ENCODE data around the gene RNF212. TPM values are rescaled to one million over a fixed set of nuclear protein-coding genes. Genes with fewer than 3 reads are reported as not detected.

The RNF212 gene
- total and polyA plus RNA-seq, 9 of the 15 experiments (the other 6 are each of a cell fraction or from before 2014, with no cell fraction given) = 0.04 TPM; not detected in 8

DNA sequence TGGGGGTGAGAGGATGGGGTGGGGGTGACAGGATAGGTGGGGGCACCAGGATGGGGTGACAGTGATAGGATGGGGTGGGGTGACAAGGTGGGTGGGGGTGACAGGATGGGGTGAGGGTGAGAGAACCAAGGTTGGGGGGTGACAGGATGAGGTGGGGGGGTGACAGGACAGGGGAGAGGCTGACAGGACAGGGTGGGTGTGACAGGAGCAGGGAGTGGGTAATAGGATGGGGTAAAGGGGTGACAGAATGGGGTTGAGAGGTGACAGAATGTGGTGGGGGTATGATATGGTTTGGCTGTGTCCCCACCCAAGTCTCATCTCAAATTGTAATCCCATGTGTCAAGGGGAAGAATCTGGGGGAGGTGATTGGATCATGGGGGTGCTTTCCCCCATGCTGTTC, 26.0 kb downstream of the RNF212 start (continued):
- TF ChIP-seq GABPA (tag; conservative IDR thresholded peaks at IDR 0.05; ENCODE audit: low read depth) (no peak), STAT5A (IDR thresholded peaks at IDR 0.05; ENCODE audit: borderline replicate concordance, low read length) (no peak), ZNF12 (CRISPR knock-in tag; IDR thresholded peaks at IDR 0.05) (no peak), CBX3 (IDR thresholded peaks at IDR 0.05; ENCODE audit: borderline replicate concordance in 1 of 2, low read length in 2 of 2) (no peak), ZNF143 (CRISPR knock-in tag; IDR thresholded peaks at IDR 0.05) (no peak), ETV1 (tag; conservative IDR thresholded peaks at IDR 0.05; ENCODE audit: low read depth) (no peak)
- TF ChIP-seq, protein P1, sequence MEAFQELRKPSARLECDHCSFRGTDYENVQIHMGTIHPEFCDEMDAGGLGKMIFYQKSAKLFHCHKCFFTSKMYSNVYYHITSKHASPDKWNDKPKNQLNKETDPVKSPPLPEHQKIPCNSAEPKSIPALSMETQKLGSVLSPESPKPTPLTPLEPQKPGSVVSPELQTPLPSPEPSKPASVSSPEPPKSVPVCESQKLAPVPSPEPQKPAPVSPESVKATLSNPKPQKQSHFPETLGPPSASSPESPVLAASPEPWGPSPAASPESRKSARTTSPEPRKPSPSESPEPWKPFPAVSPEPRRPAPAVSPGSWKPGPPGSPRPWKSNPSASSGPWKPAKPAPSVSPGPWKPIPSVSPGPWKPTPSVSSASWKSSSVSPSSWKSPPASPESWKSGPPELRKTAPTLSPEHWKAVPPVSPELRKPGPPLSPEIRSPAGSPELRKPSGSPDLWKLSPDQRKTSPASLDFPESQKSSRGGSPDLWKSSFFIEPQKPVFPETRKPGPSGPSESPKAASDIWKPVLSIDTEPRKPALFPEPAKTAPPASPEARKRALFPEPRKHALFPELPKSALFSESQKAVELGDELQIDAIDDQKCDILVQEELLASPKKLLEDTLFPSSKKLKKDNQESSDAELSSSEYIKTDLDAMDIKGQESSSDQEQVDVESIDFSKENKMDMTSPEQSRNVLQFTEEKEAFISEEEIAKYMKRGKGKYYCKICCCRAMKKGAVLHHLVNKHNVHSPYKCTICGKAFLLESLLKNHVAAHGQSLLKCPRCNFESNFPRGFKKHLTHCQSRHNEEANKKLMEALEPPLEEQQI (IDR thresholded peaks at IDR 0.05) = no peak

DNA sequence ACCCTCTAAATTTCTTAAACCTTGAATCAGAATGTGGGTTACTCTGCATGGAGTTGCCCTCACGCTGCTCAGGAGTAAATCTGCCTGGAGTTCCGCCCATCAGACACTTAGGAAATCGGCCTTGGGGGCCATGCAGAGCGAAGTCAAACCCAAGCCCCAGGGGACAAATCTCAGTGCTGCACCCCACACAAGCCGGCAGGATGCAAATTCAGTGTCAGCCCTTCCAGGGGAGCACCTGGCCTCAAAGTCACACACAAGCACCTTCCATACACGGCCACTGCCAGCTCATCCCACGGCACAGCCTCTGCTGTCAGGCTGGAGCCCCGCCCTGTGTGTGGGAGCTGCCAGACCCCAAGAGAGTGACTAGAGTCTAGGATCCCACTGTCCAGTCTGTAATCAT, 27.4 kb downstream of the RNF212 start:
- no peak overlapping the region for H2AFZ ChIP-seq (ENCODE audit: low read depth, low read length)
- DNase-seq (ENCODE audit: extremely low read depth in 1 of 4, low spot score in 3 of 4) = no peak
- peaks cover 26 to 62% of the 10 kb centered on the region in 2 experiments; a peak in 4 of 5 replicates for H3K27me3 ChIP-seq (ENCODE audit: control insufficient read depth in 2 of 2, insufficient read depth in 2 of 2, low read length in 2 of 2)
- POLR2A ChIA-PET = no interaction called here
- ATAC-seq = no peak
- no peak overlapping the region for H3K4me2 ChIP-seq (ENCODE audit: insufficient read depth, low read length)
- no peak for FAIRE-seq
- CTCF ChIA-PET (ENCODE audit: low intra/inter-chr PET ratio) = no interaction called here
- 0 out of 2 replicates have a peak, but pooled peaks cover 1% of the 10 kb centered on the region for H3K9me3 ChIP-seq (replicated peaks; ENCODE audit: control insufficient read depth, insufficient read depth, low read depth, low read length)
- WGBS (ENCODE audit: insufficient coverage, low coverage, missing lambda C conversion rate) = 1% methylated on average over 8 of the region's 8 CpGs
- H3K9ac ChIP-seq (ENCODE audit: insufficient read depth in 1 of 2, low read depth in 2 of 2, low read length in 2 of 2) = no peak overlapping the region
- H3K4me1 ChIP-seq (replicated peaks in 1 of 2; ENCODE audit: control insufficient read depth in 2 of 2, insufficient read depth in 2 of 2, low read length in 2 of 2) = 0 out of 5 replicates have a peak, but pooled peaks cover 0 to 3% of the 10 kb centered on the region in 2 experiments
- intact Hi-C loops (cut with micrococcal nuclease) = no loop called here
- no peaks in the 10 kb centered on the region for H3K36me3 ChIP-seq (ENCODE audit: control insufficient read depth, insufficient read depth, low read length)
- H4K20me1 ChIP-seq (replicated peaks; ENCODE audit: control insufficient read depth, insufficient read depth, low read length) = no peaks in the 10 kb centered on the region
- H3K79me2 ChIP-seq (ENCODE audit: control insufficient read depth, insufficient read depth, low read length) = no peaks in the 10 kb centered on the region
- in situ Hi-C loops (cut with MboI) = no loop called here
- BruUV-seq (replicated peaks) = no TSS peak
- no peak overlapping the region for H3K27ac ChIP-seq (ENCODE audit: extremely low read depth, low read depth, low read length)
- H3K4me3 ChIP-seq = no peak overlapping the region
- no peaks in the 10 kb centered on the region for H3K9me1 ChIP-seq (ENCODE audit: control insufficient read depth, insufficient read depth, low read length)
- no peak for TF ChIP-seq MAZ (CRISPR knock-in tag; conservative IDR thresholded peaks at IDR 0.05 in 1 of 2, IDR thresholded peaks at IDR 0.05 in 1 of 2)
- TF ChIP-seq SMARCB1 (IDR thresholded peaks at IDR 0.05; ENCODE audit: insufficient read length, low read depth) = no peak
- no peak for TF ChIP-seq RBM25 (IDR thresholded peaks at IDR 0.05; ENCODE audit: low read depth, low read length, severe bottlenecking)
- TF ChIP-seq, protein P2, sequence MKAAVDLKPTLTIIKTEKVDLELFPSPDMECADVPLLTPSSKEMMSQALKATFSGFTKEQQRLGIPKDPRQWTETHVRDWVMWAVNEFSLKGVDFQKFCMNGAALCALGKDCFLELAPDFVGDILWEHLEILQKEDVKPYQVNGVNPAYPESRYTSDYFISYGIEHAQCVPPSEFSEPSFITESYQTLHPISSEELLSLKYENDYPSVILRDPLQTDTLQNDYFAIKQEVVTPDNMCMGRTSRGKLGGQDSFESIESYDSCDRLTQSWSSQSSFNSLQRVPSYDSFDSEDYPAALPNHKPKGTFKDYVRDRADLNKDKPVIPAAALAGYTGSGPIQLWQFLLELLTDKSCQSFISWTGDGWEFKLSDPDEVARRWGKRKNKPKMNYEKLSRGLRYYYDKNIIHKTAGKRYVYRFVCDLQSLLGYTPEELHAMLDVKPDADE (conservative IDR thresholded peaks at IDR 0.05; ENCODE audit: control insufficient read depth, low read depth, low read length) = no peak
- no peak for TF ChIP-seq ZNF780A (CRISPR knock-in tag; IDR thresholded peaks at IDR 0.05)
- TF ChIP-seq ZNF224 (CRISPR knock-in tag; IDR thresholded peaks at IDR 0.05) = no peak
- no peak for TF ChIP-seq ATF1 (CRISPR knock-in tag; IDR thresholded peaks at IDR 0.05)
- TF ChIP-seq ATF1 (tag; IDR thresholded peaks at IDR 0.05) = no peak
- TF ChIP-seq, protein P3, sequence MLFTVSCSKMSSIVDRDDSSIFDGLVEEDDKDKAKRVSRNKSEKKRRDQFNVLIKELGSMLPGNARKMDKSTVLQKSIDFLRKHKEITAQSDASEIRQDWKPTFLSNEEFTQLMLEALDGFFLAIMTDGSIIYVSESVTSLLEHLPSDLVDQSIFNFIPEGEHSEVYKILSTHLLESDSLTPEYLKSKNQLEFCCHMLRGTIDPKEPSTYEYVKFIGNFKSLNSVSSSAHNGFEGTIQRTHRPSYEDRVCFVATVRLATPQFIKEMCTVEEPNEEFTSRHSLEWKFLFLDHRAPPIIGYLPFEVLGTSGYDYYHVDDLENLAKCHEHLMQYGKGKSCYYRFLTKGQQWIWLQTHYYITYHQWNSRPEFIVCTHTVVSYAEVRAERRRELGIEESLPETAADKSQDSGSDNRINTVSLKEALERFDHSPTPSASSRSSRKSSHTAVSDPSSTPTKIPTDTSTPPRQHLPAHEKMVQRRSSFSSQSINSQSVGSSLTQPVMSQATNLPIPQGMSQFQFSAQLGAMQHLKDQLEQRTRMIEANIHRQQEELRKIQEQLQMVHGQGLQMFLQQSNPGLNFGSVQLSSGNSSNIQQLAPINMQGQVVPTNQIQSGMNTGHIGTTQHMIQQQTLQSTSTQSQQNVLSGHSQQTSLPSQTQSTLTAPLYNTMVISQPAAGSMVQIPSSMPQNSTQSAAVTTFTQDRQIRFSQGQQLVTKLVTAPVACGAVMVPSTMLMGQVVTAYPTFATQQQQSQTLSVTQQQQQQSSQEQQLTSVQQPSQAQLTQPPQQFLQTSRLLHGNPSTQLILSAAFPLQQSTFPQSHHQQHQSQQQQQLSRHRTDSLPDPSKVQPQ (CRISPR knock-in tag; IDR thresholded peaks at IDR 0.05; ENCODE audit: borderline replicate concordance) = no peak
- no peak for TF ChIP-seq SIRT6 (IDR thresholded peaks at IDR 0.05; ENCODE audit: low read depth, low read length)

Measured in K562 (cell line).